A549 (cell line): ENCODE data around the gene NAA40. TPM values are rescaled to one million over a fixed set of nuclear protein-coding genes. Genes with fewer than 3 reads are reported as not detected.

ENCODE experiments used
- ATAC-seq, 2 experiments: fragments of 200-7000 bp in 1 of 2; fragments of >200 bp in 1 of 2; cut with Nextera tagmentation in 1 of 2; cut with Tn5 transposase in 1 of 2; 3 replicates each; pipeline versions ENCODE4 v1.8.0 to v1.9.1; 2018 to 2020; ENCODE audit warnings: mild to moderate bottlenecking in 1 of 2, moderate library complexity in 1 of 2
- CTCF ChIA-PET: fragments of 300-600 bp; sonication (Branson Sonifier 250); formaldehyde crosslinking; extraction: SDS; loops from one replicate; lab custom pipeline; 2021; ENCODE audit warnings: antibody characterized with exemption, inconsistent platforms; lab: Yijun Ruan, JAX
- POLR2A ChIA-PET: fragments of 350-600 bp; formaldehyde crosslinking; extraction: SDS; loops from one replicate; lab custom pipeline; 2021; ENCODE audit warnings: antibody characterized with exemption, inconsistent platforms; lab: Yijun Ruan, JAX
- DNase-seq, 2 experiments: peaks; one replicate each; pipeline versions ENCODE4 v3.0.0 to v3.0.0-alpha.2; 2011 to 2016; ENCODE audit warnings: low read depth in 1 of 2, low spot score in 1 of 2
- FAIRE-seq: peaks from 2 replicates; lab custom pipeline; 2011; peaks lifted over from hg19 to GRCh38; lab: Jason Lieb, UNC
- H3K27ac ChIP-seq, 2 experiments: fragments of >200 bp; sonication (Bioruptor Twin); formaldehyde crosslinking; 3 replicates each; pipeline ENCODE4 v1.5.1; 2016 to 2017
- H3K4me1 ChIP-seq: fragments of >200 bp; sonication (Bioruptor Twin); formaldehyde crosslinking; 3 replicates; pipeline ENCODE4 v1.6.1; 2016
- H3K4me2 ChIP-seq: fragments of >200 bp; sonication (Bioruptor Twin); formaldehyde crosslinking; 3 replicates; pipeline ENCODE4 v1.6.1; 2016
- H3K4me3 ChIP-seq: fragments of >200 bp; sonication (Bioruptor Twin); formaldehyde crosslinking; 3 replicates; pipeline ENCODE4 v1.5.1; 2016
- H3K9me3 ChIP-seq: fragments of >200 bp; sonication (Bioruptor Twin); formaldehyde crosslinking; 3 replicates; pipeline ENCODE4 v1.6.1; 2016
- CEBPB ChIP-seq, 2 experiments: fragments of >200 bp in 1 of 2; sonication (Bioruptor Twin) in 1 of 2; formaldehyde crosslinking in 1 of 2; IDR thresholded peaks; 2 replicates each; pipeline ENCODE4 v1.6.1; 2012 to 2016
- CHD2 ChIP-seq: fragments of 150-350 bp; IDR thresholded peaks from 2 replicates; pipeline ENCODE4 v1.6.1; 2014; ENCODE audit warnings: low read length; ENCODE audit not compliant: partially characterized antibody
- E2F6 ChIP-seq: IDR thresholded peaks from 2 replicates; pipeline ENCODE4 v1.6.1; 2012; ENCODE audit warnings: low read depth, borderline replicate concordance
- FOSL2 ChIP-seq, 2 experiments: fragments of 450-650 bp in 1 of 2; fragments of >200 bp in 1 of 2; sonication (Bioruptor Twin) in 1 of 2; formaldehyde crosslinking; IDR thresholded peaks; 2 replicates each; pipeline versions ENCODE4 v1.5.0 to v1.6.1; 2016 to 2020; ENCODE audit warnings: mild to moderate bottlenecking in 1 of 2, moderate library complexity in 1 of 2
- HES2 ChIP-seq: fragments of >200 bp; sonication (Bioruptor Twin); formaldehyde crosslinking; IDR thresholded peaks from 2 replicates; pipeline ENCODE4 v1.6.1; 2016
- HEYL ChIP-seq: fragments of 250-450 bp; sonication (Bioruptor Pico); IDR thresholded peaks from 2 replicates; pipeline ENCODE4 v1.8.0; 2021; ENCODE audit warnings: mild to moderate bottlenecking, moderate library complexity
- HMGXB4 ChIP-seq: fragments of 250-450 bp; sonication (Bioruptor Pico); IDR thresholded peaks from 2 replicates; pipeline ENCODE4 v1.5.0; 2021; ENCODE audit warnings: mild to moderate bottlenecking, moderate library complexity, borderline replicate concordance
- HOXB5 ChIP-seq: fragments of 250-450 bp; sonication (Bioruptor Pico); IDR thresholded peaks from 2 replicates; pipeline ENCODE4 v1.5.0; 2020; ENCODE audit warnings: mild to moderate bottlenecking, moderate library complexity
- JUN ChIP-seq, 2 experiments: fragments of >200 bp; sonication (Bioruptor Twin); formaldehyde crosslinking; IDR thresholded peaks; 2 replicates in 1 of 2; 3 replicates in 1 of 2; pipeline ENCODE4 v1.6.1; 2016 to 2017
- JUNB ChIP-seq: fragments of >200 bp; sonication (Bioruptor Twin); formaldehyde crosslinking; IDR thresholded peaks from 2 replicates; pipeline ENCODE4 v1.6.1; 2016
- KDM1A ChIP-seq: fragments of 200-600 bp; sonication (generic); IDR thresholded peaks from 2 replicates; pipeline ENCODE4 v1.6.1; 2016; ENCODE audit warnings: low read depth, mild to moderate bottlenecking
- KDM5A ChIP-seq: fragments of 200-600 bp; sonication (generic); IDR thresholded peaks from 2 replicates; pipeline ENCODE4 v1.6.1; 2016; ENCODE audit warnings: antibody characterized with exemption, mild to moderate bottlenecking
- MAFK ChIP-seq: fragments of 450-650 bp; IDR thresholded peaks from 2 replicates; pipeline ENCODE4 v1.6.1; 2014; ENCODE audit not compliant: partially characterized antibody
- NPAS2 ChIP-seq: fragments of 250-450 bp; sonication (Bioruptor Pico); IDR thresholded peaks from 2 replicates; pipeline ENCODE4 v1.8.0; 2022; ENCODE audit warnings: mild to moderate bottlenecking, moderate library complexity, borderline replicate concordance
- NR3C1 ChIP-seq: fragments of >200 bp; sonication (Bioruptor Twin); formaldehyde crosslinking; IDR thresholded peaks from 3 replicates; pipeline ENCODE4 v1.6.1; 2017
- RARB ChIP-seq: fragments of 250-450 bp; sonication (Bioruptor Pico); IDR thresholded peaks from 2 replicates; pipeline ENCODE4 v1.8.0; 2021; ENCODE audit warnings: mild to moderate bottlenecking, moderate library complexity
- REST ChIP-seq: fragments of 200-600 bp; sonication (generic); IDR thresholded peaks from 2 replicates; pipeline ENCODE4 v1.6.1; 2016; ENCODE audit warnings: antibody characterized with exemption, mild to moderate bottlenecking, moderate library complexity
- ZC3H11A ChIP-seq: fragments of 450-650 bp; IDR thresholded peaks from 2 replicates; pipeline ENCODE4 v1.6.1; 2014; ENCODE audit warnings: antibody characterized with exemption, mild to moderate bottlenecking
- WGBS: methylation state at CpG from one replicate; pipeline ENCODE4 v1.1.6; 2017; ENCODE audit errors: missing lambda C conversion rate; 5-methylcytosine and 5-hydroxymethylcytosine counted together
- polyA plus RNA-seq, 4 experiments: library from polyadenylated mRNA; depleted of rRNA in 3 of 4; stranded (reverse); fragments of >200 nt; fragmentation: RNase III in 1 of 4; extraction: RNeasy Plus Mini Kit Qiagen cat#74134 plus additional on column Dnase treatment in 1 of 4; gene quantifications; 2 replicates in 3 of 4; 3 replicates in 1 of 4; pipeline ENCODE4 v1.2.3, GENCODE V29; 2011 to 2017
- TF ChIP-seq, protein P1 (sequence below): fragments of >200 bp; sonication (Bioruptor Twin); formaldehyde crosslinking; IDR thresholded peaks from 3 replicates; pipeline ENCODE4 v1.6.1; 2016
- TF ChIP-seq, protein P2 (sequence below): fragments of 150-350 bp; IDR thresholded peaks from 2 replicates; pipeline ENCODE4 v1.6.1; 2014; ENCODE audit warnings: low read depth, mild to moderate bottlenecking, low read length

The NAA40 gene
- polyA plus RNA-seq, 2 of the 4 experiments (the other 2 are of a cell fraction) = 21.9 to 32.0 TPM

- TF ChIP-seq HOXB5 = no peak
- TF ChIP-seq HES2 = no peak
- no peak for TF ChIP-seq HEYL (CRISPR knock-in tag)
Measured at GRCh38 chr11:63986932-63987513, 48.2 kb downstream of the NAA40 start (continued).

GRCh38 chr11:63991558-63991957 is 52.8 kb downstream of the NAA40 start:
- WGBS = 94% methylated on average over 10 of the region's 10 CpGs
- TF ChIP-seq REST = peak; percentile 43; the same call in 1 of the 2 replicates
- TF ChIP-seq NPAS2 (CRISPR knock-in tag) = no peak
- TF ChIP-seq CHD2 = no peak
- TF ChIP-seq KDM5A = no peak
- no peak for TF ChIP-seq HMGXB4
- no peak for TF ChIP-seq HEYL (CRISPR knock-in tag)
- no peak for TF ChIP-seq E2F6
- Histone ChIP-seq H3K9me3 (no peaks in the 10 kb centered on the region), H3K4me1 (peaks cover 10% of the 10 kb centered on the region; the same call in 2 of the 3 replicates), H3K27ac (no peak overlapping the region), H3K4me2 (no peak overlapping the region), H3K4me3 (no peak overlapping the region)
- POLR2A ChIA-PET = interaction anchor here (0.5 kb wide), 1 partner anchor 18 kb away, joined by 4 read pairs; no protein-coding TSS in a partner anchor
- DNase-seq (no peak), ATAC-seq (no peak), FAIRE-seq (no peak)
- CTCF ChIA-PET = interaction anchor here (1.0 to 2.1 kb wide), 6 partner anchors 10 to 162 kb away, joined by 3 to 13 read pairs (median 3); no protein-coding TSS in a partner anchor

DNA sequence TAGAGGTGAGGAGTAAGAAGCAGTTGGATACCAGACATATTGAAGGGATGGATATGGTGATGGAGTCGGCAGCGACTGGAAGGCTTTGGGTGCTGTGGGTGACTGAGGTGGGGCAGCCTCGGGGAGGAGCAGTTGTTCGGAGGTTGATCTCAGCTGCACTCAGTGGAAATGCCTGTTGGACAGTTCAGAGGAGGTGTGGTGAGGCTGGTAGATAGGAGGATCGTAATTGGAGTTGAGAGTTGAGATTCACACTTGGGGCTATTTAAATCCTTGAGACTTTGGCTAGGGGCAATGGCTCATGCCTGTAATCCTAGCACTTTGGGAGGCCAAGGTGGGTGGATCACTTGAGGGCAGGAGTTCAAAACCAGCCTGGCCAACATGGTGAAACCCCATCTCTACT is 54.3 kb downstream of the NAA40 start:
- TF ChIP-seq MAFK (no peak), CHD2 (no peak), FOSL2 (IDR thresholded peaks at IDR 0.05) (no peak), FOSL2 (CRISPR knock-in tag; IDR thresholded peaks at IDR 0.05) (no peak), RARB (no peak)
- Histone ChIP-seq H3K9me3 (no peaks in the 10 kb centered on the region), H3K4me1 (no peaks in the 10 kb centered on the region; the same call in 2 of the 3 replicates), H3K27ac (no peak overlapping the region), H3K4me2 (no peak overlapping the region), H3K4me3 (no peak overlapping the region)
- DNase-seq (no peak), FAIRE-seq (no peak), ATAC-seq (no peak)
- CTCF ChIA-PET = no interaction called here
- POLR2A ChIA-PET = interaction anchor here (0.7 kb wide), 1 partner anchor 14 kb away, joined by 3 read pairs; no protein-coding TSS in a partner anchor
- WGBS = 89% methylated on average over 5 of the region's 5 CpGs

- ATAC-seq (no peak), DNase-seq (no peak), FAIRE-seq (no peak)
- ChIA-PET POLR2A (interaction anchor here (0.7 to 0.9 kb wide), 2 partner anchors 13 kb away, joined by 3 read pairs; no protein-coding TSS in a partner anchor), CTCF (interaction anchor here (0.9 to 1.1 kb wide), 2 partner anchors 11 to 13 kb away, joined by 4 to 5 read pairs; no protein-coding TSS in a partner anchor)
- no peak overlapping the region for H3K4me3 ChIP-seq
- WGBS = 91% methylated on average over 6 of the region's 6 CpGs
- no peaks in the 10 kb centered on the region for H3K9me3 ChIP-seq
- no peak overlapping the region for H3K27ac ChIP-seq
- H3K4me2 ChIP-seq = no peak overlapping the region
- no peaks in the 10 kb centered on the region for H3K4me1 ChIP-seq
- TF ChIP-seq JUNB = no peak
- no peak for TF ChIP-seq HEYL (CRISPR knock-in tag)
- no peak for TF ChIP-seq KDM1A
- no peak for TF ChIP-seq JUN (IDR thresholded peaks at IDR 0.05)
- TF ChIP-seq CHD2 = no peak
- TF ChIP-seq CEBPB (IDR thresholded peaks at IDR 0.05) = no peak
- TF ChIP-seq ZC3H11A = no peak
- TF ChIP-seq E2F6 = no peak
- TF ChIP-seq, protein P1, sequence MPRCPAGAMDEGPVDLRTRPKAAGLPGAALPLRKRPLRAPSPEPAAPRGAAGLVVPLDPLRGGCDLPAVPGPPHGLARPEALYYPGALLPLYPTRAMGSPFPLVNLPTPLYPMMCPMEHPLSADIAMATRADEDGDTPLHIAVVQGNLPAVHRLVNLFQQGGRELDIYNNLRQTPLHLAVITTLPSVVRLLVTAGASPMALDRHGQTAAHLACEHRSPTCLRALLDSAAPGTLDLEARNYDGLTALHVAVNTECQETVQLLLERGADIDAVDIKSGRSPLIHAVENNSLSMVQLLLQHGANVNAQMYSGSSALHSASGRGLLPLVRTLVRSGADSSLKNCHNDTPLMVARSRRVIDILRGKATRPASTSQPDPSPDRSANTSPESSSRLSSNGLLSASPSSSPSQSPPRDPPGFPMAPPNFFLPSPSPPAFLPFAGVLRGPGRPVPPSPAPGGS = no peak
- TF ChIP-seq, protein P2, sequence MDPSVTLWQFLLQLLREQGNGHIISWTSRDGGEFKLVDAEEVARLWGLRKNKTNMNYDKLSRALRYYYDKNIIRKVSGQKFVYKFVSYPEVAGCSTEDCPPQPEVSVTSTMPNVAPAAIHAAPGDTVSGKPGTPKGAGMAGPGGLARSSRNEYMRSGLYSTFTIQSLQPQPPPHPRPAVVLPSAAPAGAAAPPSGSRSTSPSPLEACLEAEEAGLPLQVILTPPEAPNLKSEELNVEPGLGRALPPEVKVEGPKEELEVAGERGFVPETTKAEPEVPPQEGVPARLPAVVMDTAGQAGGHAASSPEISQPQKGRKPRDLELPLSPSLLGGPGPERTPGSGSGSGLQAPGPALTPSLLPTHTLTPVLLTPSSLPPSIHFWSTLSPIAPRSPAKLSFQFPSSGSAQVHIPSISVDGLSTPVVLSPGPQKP = no peak
- no peak for TF ChIP-seq NR3C1
Measured at GRCh38 chr11:63993993-63994392, 55.2 kb downstream of the NAA40 start.
